GM13977 (cell line): Measurements from ENCODE around the gene PIEZO1.

ENCODE experiments used
- DNase-seq: peaks from one replicate; pipeline ENCODE4 v3.0.0; 2012; ENCODE audit warnings: low spot score
- in situ Hi-C: fragments of 300-500 bp; cut with MboI; formaldehyde crosslinking; loops from one replicate; pipeline ENCODE4 v1.12.0; 2022; ENCODE audit warnings: low sequenced_read_pairs, low pct_unique_long_range_greater_than_20kb, mixed read lengths, inconsistent platforms; ENCODE audit not compliant: unreplicated experiment
- TF ChIP-seq, protein P1 (sequence below): IDR thresholded peaks from 2 replicates; pipeline ENCODE4 v1.5.1; 2012; ENCODE audit warnings: mild to moderate bottlenecking, control low read depth; ENCODE audit not compliant: insufficient read depth; ENCODE audit errors: extremely low read depth, missing control alignments

Gene PIEZO1

DNA sequence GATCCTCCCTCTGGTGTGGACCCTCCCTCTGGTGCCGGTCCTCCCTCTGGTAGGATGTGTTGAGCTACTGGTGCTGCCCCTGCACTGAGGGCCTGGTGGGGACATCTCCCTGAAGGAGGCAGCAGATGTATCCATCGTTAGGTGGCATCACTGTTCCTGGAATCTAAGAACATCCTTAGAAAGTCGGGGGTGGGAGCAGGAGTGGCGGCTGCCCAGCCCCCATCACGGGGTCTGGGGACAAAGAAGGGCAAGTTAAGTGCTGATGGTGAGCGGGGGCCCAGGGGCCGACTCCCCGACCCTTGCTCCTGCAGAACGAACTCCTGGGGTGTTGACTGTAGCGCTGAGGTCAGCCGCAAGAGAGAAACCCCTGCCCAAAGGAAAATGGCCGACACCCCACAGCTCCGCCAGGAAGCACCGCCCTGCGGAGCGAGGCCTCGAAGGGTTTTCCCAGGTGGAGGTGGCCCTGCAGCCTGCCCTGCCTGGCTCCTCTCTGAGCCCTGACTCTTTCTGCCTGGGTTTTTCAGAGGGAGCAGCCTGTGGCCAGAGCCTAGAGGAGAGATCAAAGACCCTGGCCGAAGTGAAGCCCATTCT is 73.2 kb downstream of the PIEZO1 start:
- in situ Hi-C loops = no loop called here
- TF ChIP-seq, protein P1, sequence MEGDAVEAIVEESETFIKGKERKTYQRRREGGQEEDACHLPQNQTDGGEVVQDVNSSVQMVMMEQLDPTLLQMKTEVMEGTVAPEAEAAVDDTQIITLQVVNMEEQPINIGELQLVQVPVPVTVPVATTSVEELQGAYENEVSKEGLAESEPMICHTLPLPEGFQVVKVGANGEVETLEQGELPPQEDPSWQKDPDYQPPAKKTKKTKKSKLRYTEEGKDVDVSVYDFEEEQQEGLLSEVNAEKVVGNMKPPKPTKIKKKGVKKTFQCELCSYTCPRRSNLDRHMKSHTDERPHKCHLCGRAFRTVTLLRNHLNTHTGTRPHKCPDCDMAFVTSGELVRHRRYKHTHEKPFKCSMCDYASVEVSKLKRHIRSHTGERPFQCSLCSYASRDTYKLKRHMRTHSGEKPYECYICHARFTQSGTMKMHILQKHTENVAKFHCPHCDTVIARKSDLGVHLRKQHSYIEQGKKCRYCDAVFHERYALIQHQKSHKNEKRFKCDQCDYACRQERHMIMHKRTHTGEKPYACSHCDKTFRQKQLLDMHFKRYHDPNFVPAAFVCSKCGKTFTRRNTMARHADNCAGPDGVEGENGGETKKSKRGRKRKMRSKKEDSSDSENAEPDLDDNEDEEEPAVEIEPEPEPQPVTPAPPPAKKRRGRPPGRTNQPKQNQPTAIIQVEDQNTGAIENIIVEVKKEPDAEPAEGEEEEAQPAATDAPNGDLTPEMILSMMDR = no peak
- DNase-seq = no peak

DNA sequence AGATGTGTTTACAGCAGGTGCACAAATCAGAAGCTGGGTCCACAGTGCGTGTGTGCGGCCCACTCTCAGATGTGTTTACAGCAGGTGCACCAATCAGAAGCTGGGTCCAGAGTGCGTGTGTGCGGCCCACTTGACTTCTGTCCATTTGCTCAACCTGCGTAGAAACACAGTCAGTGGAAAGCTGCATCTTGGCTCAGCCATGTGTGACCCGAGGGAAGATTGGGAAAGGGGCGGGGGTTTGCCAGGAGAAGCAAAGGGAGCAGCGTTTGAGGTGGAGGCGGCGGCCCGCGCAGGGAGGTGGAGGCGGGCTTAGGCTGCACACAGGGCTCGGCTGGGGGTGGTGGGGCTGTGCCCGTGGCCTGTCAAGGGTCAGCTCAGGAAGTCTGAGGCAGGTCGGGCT is 74.5 kb downstream of the PIEZO1 start:
- in situ Hi-C loops = no loop called here
- no peak for DNase-seq
- TF ChIP-seq, protein P1 = no peak

DNA sequence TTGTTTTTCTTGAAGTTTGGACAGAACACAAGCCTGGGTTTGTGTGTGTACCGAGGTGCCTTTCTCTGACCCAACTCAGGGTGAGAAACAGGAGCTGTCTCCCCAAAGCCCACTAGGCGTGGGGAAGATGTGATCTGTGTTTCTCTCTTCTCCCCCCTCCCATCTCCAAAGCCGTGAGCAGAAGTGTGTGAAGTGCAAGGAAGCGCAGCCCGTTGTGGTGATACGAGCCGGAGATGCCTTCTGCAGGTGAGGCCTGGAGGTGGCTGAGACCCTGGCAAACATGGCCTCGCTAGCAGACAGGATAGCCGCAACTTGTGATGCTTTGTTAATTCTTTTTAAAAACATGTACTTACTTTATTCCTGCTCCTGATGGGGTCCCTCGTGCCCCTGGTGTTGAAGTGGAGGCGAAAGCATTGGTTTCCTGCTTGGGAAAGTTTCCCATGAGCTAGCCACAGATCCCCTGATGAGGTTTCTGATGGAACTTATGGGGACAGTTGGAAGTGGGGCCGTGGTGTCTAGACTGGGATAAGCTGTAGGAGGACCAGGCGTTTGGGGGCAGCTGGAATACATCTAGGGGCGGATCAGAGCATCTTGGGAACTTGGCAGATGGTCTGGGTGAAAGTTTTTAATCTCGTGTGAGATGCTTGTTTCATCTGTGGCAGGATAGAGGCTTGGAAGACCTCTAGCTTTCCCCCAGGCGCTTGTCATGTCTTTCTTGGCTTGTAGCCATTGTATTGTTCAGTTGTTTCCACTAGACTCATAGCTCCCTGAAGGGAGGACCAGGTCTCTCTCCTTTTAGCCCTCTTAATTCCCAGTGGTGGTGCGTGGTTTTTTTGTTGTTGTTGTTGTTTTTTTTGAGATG is 77.8 kb downstream of the PIEZO1 start:
- TF ChIP-seq, protein P1 = no peak
- in situ Hi-C loops = no loop called here
- DNase-seq = no peak

DNA sequence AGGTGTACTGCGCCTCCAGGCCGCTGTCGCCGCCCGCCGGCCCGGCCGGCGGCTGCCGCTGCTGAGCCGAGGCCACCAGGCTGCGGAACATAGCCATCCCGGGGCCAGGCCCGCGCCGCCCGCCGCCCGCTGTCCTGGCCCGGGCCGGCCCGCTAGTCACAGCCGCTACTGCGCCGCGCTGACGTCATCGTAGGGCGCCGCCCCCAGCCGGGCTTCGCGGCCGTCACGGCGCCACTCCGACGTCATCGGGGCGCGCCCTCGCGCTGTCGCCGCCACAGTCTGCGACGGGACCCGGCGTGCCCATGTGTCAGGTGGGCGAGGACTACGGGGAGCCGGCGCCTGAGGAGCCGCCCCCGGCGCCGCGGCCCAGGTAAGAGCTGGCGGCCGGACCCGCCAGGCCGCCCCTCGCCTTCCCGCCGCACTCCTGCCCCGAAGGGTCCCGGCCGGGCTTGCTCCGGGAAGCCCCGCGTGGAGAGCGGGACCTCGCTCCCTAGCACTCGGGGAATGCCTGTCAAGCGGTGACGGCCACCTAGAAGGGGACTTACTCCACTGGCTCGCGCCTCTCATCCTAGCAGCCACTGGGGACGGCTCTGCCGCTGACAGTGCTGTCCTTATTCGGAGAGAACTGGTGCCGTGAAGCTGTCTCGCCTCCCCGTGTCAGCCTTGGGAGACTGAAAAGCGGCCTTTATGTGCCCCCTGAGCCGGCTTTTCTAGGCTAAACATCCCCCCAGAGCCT is 78.6 kb downstream of the PIEZO1 start, which contains the start of the genes CTU2 and RNF166:
Gene CTU2, plus strand, starts transcription at position 275 of the 736 bp plus-strand sequence. Its CDS starts 28 bp downstream, at position 303.
Gene RNF166, minus strand, starts transcription at position 180 of the 736 bp plus-strand sequence. Its CDS starts 83 bp downstream, at position 97.
- DNase-seq = peak; percentile 99
- TF ChIP-seq, protein P1 = no peak
- in situ Hi-C loops = no loop called here

DNA sequence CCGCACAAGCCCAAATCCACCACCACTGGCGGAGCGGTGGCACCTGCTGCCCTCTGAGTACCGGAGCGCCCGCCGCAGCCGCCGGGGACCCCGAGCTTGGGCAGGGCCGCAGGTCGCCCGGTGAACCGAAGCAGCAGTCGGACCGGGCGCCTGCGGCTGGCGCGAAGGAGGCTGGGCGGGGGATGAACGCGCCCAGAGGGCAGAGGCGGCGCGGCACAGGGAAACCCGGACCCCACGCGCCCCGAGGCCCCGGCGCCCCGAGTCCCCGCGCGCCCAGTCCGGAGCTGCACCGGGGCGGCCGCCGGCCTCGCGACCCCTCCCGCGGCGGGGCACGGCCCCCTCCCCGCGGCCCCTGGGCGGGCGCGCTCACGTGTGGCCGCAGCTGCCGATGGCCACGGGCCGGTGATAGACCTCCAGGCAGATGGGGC is 79.2 kb downstream of the PIEZO1 start:
- in situ Hi-C loops = no loop called here
- DNase-seq = peak; percentile 60
- TF ChIP-seq, protein P1 = no peak

DNA sequence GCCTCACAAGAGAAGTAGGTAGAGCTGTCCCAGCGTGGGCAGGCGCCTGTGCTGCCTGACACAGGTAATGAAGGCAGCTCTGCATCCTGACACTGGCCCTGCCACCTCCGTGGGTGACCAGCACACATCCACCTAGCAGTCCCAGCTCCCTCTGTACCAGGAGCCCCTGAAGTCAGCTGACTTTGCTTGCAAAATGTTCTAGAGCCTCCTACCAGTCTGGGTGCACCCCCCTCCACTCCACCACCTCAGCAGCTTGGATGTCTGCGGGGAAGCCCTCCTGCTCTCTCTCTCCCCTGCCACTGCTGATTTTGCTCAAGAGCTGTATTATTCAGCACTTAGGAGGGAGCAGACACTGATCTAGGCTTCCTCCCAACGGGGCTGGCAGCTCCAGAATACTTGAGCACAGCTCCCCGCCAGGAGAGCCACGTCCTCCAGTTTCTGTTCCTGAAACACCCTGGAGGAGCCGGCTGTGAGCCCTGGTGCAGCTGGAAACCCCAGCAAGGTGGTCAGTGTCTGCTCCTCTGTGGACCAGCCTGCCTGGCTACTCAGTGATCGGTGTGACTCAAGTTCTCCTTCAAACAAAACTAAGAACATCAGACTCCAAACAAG is 79.8 kb downstream of the PIEZO1 start:
- in situ Hi-C loops = no loop called here
- TF ChIP-seq, protein P1 = no peak
- no peak for DNase-seq
